HG03108 (cell line): ENCODE data around the gene NOP56.

ENCODE experiments used
- ATAC-seq: cut with Tn5 transposase; IDR thresholded peaks from one replicate; pipeline ENCODE4 v1.9.1; 2021; ENCODE audit warnings: moderate library complexity; ENCODE audit not compliant: unreplicated experiment

The NOP56 gene

DNA sequence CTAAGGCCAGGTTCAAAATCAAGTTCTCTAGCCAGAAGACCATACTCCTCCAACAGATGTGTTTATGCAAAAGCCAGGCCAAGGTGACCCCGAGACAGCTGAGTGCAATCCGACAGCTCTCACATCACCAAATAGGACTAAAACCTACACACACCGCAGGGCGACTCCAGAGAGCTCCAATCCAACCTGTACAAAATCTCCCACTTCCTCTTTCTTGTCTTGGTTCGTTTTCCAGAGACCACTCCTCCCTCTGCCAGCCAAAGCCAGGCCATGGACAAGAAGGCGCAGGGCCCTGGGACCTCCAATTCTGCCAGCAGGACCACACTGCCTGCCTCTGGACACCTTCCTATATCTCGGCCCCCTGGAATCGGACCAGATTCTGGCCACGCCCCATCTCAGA lies 11.5 kb upstream of the NOP56 start:
- no peak for ATAC-seq

DNA sequence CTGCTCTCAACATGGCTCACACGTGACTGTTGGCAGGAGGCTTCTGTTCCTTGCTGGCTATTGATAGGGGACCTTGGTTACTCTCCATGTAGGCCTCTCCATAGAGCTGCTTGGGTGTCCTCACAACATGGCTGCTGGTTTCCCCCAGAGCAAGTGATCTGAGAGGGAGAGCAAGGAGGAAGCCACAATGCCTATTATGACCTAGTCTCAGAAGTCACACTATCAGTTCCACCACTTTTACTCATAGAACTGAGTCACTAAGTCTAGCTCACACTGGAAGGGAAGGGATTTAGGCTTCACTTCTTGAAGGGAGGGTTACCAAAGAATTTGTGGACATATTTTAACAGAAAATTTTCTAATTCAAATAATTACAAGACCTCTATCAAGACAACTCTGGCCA lies 8.7 kb upstream of the NOP56 start:
- no peak for ATAC-seq

DNA sequence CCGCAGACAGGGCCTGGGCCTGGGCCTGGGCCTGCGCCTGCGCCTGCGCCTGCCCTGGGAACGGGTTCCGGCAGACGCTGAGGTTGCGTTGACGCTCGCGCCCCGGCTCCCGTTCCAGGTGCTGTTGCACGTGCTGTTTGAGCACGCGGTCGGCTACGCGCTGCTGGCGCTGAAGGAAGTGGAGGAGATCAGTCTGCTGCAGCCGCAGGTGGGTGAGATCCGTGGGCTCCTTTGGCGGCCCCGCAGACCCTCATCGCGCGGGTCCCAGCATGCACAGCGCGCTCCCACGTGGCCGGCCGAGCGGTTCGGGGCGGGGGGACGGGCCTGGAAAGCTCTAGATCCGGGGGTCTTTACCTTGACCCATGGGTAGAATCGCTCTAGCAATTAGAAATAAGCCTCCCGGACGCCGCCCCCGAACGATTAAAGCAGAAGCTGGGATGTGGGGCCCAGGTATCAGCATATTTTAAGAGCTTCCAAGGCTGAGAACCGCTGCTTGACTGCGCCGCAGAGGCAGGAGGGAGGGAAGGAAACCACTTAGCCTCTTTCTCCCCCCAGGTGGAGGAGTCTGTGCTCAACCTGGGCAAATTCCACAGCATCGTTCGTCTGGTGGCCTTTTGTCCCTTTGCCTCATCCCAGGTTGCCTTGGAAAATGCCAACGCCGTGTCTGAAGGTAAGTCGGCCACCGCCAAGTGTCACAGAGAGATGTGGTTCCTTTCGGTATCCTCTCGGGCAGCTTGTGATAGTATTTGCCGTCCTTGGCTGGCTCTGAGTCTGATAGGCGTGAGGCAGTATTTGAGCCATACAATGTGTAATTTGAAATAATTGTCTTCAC lies 508 bp downstream of the NOP56 start:
- peak; percentile 30 for ATAC-seq

DNA sequence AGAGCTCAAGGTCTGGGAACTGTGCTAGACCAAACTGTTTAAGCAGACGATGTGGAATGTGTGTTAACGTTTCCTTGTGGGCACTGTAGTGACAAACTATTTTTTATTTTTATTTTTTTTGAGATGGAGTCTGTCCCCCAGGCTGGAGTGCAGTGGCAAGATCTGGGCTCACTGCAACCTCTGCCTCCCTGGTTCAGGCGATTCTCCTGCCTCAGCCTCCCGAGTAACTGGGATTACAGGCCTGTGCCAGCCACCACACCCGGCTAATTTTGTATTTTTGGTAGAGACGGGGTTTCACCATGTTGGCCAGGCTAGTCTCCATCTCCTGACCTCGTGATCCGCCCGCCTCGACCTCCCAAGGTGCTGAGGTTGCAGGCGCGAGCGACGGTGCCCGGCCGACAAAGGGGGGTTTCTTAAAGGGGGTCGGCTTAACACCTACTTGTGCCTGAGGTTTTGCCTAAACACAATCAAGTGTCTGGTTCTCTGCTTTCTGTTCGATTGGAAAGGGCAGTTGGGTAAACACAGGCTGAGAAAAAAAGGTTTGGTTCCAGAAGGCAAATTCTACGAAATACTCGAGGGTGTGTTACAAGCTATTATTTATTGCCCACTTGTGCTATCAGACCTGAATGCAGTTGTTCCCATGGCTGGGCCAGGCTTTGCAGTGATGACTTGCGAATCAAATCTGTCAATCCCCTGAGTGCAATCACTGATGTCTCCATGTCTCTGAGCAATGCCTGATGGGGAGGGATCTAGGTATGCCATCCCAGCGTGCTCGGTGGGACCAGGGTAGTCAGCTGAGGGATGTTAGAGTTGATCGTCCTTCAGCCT lies 1.3 kb downstream of the NOP56 start:
- ATAC-seq, result no peak

GRCh38 chr20:2654384-2654822 lies 2.0 kb downstream of the NOP56 start:
- no peak for ATAC-seq

- ATAC-seq, result no peak
Measured at GRCh38 chr20:2654831-2655230, 2.4 kb downstream of the NOP56 start.

- ATAC-seq, result no peak
Measured at GRCh38 chr20:2655331-2656116, 3.1 kb downstream of the NOP56 start.

DNA sequence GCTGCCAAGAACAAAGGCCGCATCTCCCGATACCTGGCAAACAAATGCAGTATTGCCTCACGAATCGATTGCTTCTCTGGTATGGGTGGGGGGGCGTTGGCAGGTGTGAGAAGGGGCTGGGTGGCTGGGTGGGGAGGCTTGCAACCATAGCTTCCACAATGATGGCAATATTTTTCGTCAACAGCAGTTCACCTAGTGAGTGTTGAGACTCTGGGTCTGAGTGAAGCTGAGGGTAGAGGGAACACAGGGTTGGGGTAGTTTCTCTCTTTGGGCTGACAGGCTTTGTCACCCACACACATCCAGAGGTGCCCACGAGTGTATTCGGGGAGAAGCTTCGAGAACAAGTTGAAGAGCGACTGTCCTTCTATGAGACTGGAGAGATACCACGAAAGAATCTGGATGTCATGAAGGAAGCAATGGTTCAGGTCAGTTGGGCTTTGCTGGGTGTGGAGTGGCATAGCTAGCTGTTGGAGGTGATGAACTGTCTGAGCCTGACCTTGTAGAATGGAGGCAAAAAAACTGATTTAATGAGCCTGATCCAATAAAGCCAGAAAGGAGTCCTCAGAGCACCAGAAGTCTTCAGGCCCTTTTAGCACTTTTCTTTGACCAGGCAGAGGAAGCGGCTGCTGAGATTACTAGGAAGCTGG lies 4.2 kb downstream of the NOP56 start:
- ATAC-seq, result no peak

DNA sequence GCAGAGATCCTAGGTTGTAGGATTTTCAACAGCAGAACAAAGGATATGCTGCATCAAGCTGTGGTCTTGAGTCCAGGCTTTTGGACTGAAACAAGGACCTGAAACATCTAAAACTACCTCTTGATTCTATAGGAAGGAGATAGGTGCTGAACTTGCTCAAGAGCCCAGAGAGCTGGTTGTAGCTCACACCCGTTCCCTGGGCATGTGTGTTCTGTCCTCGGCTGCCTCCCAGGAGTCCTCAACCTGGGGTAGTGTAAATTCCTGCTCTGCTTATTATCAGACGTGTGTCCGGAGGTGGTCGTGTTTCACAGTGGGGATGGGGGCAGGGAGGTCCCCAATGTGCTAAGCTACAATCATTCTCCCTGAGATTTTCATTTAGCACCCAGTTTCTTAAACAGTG lies 4.8 kb downstream of the NOP56 start:
- no peak for ATAC-seq

DNA sequence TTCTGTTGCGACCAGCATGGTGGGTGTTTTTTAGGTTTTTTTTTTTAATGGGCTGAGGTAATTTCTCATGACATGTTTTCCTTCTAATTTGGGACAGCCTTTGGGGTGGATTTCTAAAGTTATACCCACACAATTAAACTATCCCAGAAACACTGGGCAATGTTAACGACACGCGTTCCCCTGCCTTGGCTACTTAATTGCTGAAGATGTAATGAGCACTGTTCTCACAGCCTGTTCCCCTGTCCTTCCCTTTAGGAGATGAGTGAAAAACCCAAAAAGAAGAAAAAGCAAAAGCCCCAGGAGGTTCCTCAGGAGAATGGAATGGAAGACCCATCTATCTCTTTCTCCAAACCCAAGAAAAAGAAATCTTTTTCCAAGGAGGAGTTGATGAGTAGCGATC lies 5.2 kb downstream of the NOP56 start:
- no peak for ATAC-seq

- ATAC-seq, result no peak
Measured at GRCh38 chr20:2658414-2659354, 6.3 kb downstream of the NOP56 start.

- ATAC-seq, result no peak
Measured at GRCh38 chr20:2659547-2659946, 7.1 kb downstream of the NOP56 start.

- no peak for ATAC-seq
Measured at GRCh38 chr20:2663364-2663886, 11.0 kb downstream of the NOP56 start.

DNA sequence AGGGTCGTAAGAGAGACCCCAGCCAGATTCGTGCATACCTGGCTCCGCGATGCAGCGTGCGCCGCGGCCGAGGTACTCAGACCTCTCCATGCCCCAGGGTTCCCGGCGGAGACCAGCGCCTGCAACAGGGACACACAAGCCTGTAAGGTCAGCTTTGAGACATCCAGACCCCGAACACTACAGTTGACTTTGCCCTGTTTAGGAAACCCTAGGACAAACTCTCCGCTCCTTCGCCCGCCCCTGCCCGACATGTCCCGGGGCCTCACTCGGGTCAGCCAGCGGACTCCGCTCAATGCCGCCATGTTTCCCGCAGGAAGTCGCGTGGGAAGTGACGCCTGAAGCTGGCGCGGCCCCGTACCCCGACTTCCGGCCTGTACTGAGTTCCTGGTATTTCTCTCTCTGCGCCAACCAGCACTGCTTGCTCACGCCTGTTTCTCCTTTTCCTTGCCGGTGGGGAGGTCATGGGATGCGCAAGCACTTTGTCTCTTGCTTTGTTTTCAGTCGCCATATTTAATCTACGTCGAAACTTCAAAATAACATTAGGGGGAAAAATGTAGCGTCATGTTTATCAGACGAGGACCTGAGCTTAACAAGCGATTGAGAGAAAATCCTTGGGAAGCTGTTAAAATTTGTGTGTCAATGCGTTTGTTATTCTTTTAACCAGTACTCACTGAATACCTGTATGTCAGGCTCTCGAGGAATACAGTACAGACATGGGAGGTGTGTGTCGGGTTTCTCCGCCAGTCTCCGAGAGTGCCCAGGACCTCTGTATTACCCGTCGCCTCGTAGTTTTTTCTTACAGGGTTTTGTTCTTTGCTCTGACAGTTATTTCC lies 11.7 kb downstream of the NOP56 start, which contains the start of gene IDH3B:
IDH3B (minus strand) TSS at position 330 of the 833 bp plus-strand sequence; CDS start at position 302, 28 bp downstream.
- peak; percentile 88 for ATAC-seq

DNA sequence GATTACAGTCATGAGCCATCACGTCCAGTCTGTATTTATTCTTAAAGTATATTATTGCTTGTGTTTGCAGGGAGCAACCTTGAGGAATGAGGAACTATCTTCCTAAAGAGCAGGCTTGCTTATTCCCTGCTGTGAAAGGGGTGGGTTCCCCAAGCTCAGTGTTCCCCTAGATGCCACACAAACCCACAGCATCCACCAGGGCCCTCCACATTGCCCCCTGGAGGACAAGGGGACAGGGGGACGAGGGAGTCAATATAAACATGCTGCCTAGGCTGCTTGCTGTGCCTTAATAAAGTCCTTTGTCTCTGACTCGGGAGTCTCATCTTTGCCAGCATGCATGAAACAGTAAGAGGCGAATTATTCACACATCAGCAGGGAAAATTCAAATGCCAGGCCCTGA lies 19.5 kb downstream of the NOP56 start:
- no peak for ATAC-seq

GRCh38 chr20:2672446-2672845 lies 20.0 kb downstream of the NOP56 start:
- no peak for ATAC-seq

- ATAC-seq, result no peak
Measured at GRCh38 chr20:2673453-2673852, 21.0 kb downstream of the NOP56 start.

- ATAC-seq, result no peak
Measured at GRCh38 chr20:2680046-2680445, 27.6 kb downstream of the NOP56 start.
